ENCODE data around the gene RLIM. TPM values are rescaled to one million over a fixed set of nuclear protein-coding genes. Genes with fewer than 3 reads are reported as not detected.

The RLIM gene
- total and polyA plus RNA-seq, 2 of the 13 experiments (the other 11 are each of a cell fraction or from before 2014, with no cell fraction given) = 7.7 to 24.5 TPM

DNA sequence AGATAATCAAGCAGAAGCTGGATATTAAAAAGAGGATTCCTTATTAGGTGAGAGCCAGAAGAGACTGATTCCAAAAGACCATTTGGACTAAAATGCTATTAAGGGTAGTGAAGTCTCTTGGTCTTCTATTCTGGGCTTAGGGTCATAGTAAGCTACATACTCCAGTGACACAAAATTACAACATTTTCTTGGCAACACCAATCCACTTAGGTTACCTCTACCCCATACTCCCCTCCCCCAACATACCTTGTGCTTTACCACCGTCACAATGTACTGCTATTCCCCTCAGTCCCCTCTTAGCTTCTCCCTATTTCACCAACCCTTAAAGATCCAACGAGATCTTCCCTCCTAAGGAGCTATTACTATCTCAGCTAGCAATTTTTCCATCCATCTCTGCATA lies 11.4 kb downstream of the RLIM start (continued):
- TF ChIP-seq, protein P1, sequence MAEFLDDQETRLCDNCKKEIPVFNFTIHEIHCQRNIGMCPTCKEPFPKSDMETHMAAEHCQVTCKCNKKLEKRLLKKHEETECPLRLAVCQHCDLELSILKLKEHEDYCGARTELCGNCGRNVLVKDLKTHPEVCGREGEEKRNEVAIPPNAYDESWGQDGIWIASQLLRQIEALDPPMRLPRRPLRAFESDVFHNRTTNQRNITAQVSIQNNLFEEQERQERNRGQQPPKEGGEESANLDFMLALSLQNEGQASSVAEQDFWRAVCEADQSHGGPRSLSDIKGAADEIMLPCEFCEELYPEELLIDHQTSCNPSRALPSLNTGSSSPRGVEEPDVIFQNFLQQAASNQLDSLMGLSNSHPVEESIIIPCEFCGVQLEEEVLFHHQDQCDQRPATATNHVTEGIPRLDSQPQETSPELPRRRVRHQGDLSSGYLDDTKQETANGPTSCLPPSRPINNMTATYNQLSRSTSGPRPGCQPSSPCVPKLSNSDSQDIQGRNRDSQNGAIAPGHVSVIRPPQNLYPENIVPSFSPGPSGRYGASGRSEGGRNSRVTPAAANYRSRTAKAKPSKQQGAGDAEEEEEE (CRISPR knock-in tag; IDR thresholded peaks at IDR 0.05; ENCODE audit: borderline replicate concordance) = no peak
- no peak for TF ChIP-seq HMG20B (CRISPR knock-in tag; conservative IDR thresholded peaks at IDR 0.05)
- TF ChIP-seq ZNF510 (CRISPR knock-in tag; IDR thresholded peaks at IDR 0.05; ENCODE audit: low read depth) = no peak
- TF ChIP-seq, protein P2, sequence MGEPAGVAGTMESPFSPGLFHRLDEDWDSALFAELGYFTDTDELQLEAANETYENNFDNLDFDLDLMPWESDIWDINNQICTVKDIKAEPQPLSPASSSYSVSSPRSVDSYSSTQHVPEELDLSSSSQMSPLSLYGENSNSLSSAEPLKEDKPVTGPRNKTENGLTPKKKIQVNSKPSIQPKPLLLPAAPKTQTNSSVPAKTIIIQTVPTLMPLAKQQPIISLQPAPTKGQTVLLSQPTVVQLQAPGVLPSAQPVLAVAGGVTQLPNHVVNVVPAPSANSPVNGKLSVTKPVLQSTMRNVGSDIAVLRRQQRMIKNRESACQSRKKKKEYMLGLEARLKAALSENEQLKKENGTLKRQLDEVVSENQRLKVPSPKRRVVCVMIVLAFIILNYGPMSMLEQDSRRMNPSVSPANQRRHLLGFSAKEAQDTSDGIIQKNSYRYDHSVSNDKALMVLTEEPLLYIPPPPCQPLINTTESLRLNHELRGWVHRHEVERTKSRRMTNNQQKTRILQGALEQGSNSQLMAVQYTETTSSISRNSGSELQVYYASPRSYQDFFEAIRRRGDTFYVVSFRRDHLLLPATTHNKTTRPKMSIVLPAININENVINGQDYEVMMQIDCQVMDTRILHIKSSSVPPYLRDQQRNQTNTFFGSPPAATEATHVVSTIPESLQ (CRISPR knock-in tag; conservative IDR thresholded peaks at IDR 0.05) = no peak
- TF ChIP-seq RBM39 (IDR thresholded peaks at IDR 0.05; ENCODE audit: low read depth, low read length, poor library complexity, severe bottlenecking) = no peak

DNA sequence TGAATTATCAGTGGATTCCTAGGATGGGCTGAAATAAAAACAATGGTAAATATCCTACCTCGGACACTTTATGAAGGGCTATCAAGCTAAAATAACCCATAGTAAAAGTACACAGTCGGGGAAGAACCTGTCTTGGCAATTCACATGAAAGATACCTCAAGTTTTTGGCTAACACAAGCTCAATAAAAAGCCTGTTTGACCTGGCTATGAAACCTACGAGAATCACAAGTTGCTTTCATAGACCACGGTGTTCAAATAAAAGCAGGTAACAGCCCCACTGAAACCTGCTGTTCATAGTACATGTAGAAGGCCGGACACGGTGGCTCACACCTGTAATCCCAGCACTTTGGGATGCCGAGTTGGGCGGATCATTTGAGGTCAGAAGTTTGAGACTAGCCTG lies 12.3 kb downstream of the RLIM start:
- Histone ChIP-seq H3K9ac (ENCODE audit: insufficient read depth, low read depth, low read length) (no peak overlapping the region), H3K27ac (ENCODE audit: extremely low read length, insufficient read depth, low read length) (no peak overlapping the region), H3K27me3 (ENCODE audit: control insufficient read depth in 1 of 2, insufficient read depth in 2 of 2, low read length in 2 of 2) (no peaks in the 10 kb centered on the region), H3K79me2 (ENCODE audit: insufficient read depth, low read length) (peaks cover 58% of the 10 kb centered on the region), H3K4me1 (ENCODE audit: insufficient read depth, low read length) (peaks cover 9% of the 10 kb centered on the region), H2AFZ (ENCODE audit: low read length) (no peak overlapping the region), H4K20me1 (ENCODE audit: insufficient read depth, low read length) (peaks cover 7% of the 10 kb centered on the region; the same call in 1 of the 2 replicates), H3K4me2 (ENCODE audit: low read depth, low read length) (no peak overlapping the region), H3K36me3 (replicated peaks in 1 of 2; ENCODE audit: control insufficient read depth in 1 of 2, insufficient read depth in 2 of 2, low read length in 2 of 2) (peaks cover 0 to 2% of the 10 kb centered on the region in 2 experiments; a peak in 2 of 5 replicates), H3K9me3 (ENCODE audit: low read length) (no peaks in the 10 kb centered on the region), H3K4me3 (replicated peaks in 1 of 3; ENCODE audit: insufficient read depth in 1 of 3, low read depth in 2 of 3, low read length in 3 of 3) (no peak overlapping the region)
- intact Hi-C loops (cut with micrococcal nuclease; ENCODE audit: unreplicated experiment) = no loop called here
- WGBS (ENCODE audit: low lambda C conversion rate) = 100% methylated on average over 6 of the region's 8 CpGs
- no TSS peak for BruUV-seq (replicated peaks)
- TF ChIP-seq, protein P3, sequence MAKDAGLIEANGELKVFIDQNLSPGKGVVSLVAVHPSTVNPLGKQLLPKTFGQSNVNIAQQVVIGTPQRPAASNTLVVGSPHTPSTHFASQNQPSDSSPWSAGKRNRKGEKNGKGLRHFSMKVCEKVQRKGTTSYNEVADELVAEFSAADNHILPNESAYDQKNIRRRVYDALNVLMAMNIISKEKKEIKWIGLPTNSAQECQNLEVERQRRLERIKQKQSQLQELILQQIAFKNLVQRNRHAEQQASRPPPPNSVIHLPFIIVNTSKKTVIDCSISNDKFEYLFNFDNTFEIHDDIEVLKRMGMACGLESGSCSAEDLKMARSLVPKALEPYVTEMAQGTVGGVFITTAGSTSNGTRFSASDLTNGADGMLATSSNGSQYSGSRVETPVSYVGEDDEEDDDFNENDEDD (CRISPR knock-in tag; IDR thresholded peaks at IDR 0.05; ENCODE audit: borderline replicate concordance) = no peak
- no peak for TF ChIP-seq HOXA7 (CRISPR knock-in tag; IDR thresholded peaks at IDR 0.05)
- TF ChIP-seq FLYWCH1 (CRISPR knock-in tag; IDR thresholded peaks at IDR 0.05) = no peak
- no peak for TF ChIP-seq MAZ (IDR thresholded peaks at IDR 0.05; ENCODE audit: borderline replicate concordance, low read depth, low read length)
- no peak for TF ChIP-seq MAZ (CRISPR knock-in tag; IDR thresholded peaks at IDR 0.05; ENCODE audit: low read depth)
- TF ChIP-seq YY1 (IDR thresholded peaks at IDR 0.05; ENCODE audit: insufficient read depth, insufficient replicate concordance, low read depth, low read length) = no peak
- no peak for TF ChIP-seq ZNF572 (CRISPR knock-in tag; IDR thresholded peaks at IDR 0.05)
- no peak for TF ChIP-seq NFIB (CRISPR knock-in tag; IDR thresholded peaks at IDR 0.05; ENCODE audit: borderline replicate concordance)
- no peak for TF ChIP-seq PAWR (CRISPR knock-in tag; IDR thresholded peaks at IDR 0.05; ENCODE audit: borderline replicate concordance)
- no peak for TF ChIP-seq TBL1XR1 (IDR thresholded peaks at IDR 0.05; ENCODE audit: borderline replicate concordance, low read length, partially characterized antibody)
- TF ChIP-seq ARNT2 (CRISPR knock-in tag; IDR thresholded peaks at IDR 0.05; ENCODE audit: low read depth) = no peak
- FAIRE-seq = no peak
- POLR2A ChIA-PET = no interaction called here
- CTCF ChIA-PET (ENCODE audit: low intra/inter-chr PET ratio, low total read pairs) = no interaction called here
- in situ Hi-C loops (cut with HindIII; ENCODE audit: extremely low pct_ligation_motif_present, low pct_unique_long_range_greater_than_20kb) = no loop called here
- no peak for DNase-seq (ENCODE audit: low spot score)
- no peak for ATAC-seq

All from HepG2 (cell line).